NK-92 (cell line): ENCODE results near the gene SLC26A4.

Source experiments
- DNase-seq: peaks from one replicate; lab custom pipeline; 2025; ENCODE audit not compliant: unreplicated experiment; lab: John Stamatoyannopoulos, UW

SLC26A4 gene

GRCh38 chr7:107659666-107660065, 962 bp upstream of the SLC26A4 start:
- DNase-seq, result no peak

- no peak for DNase-seq
Measured at GRCh38 chr7:107661081-107661864, 645 bp downstream of the SLC26A4 start.

- no peak for DNase-seq
Measured at GRCh38 chr7:107661865-107662379, 1.3 kb downstream of the SLC26A4 start.

- DNase-seq, result no peak
Measured at GRCh38 chr7:107663196-107663595, 2.6 kb downstream of the SLC26A4 start.

- no peak for DNase-seq
Measured at GRCh38 chr7:107666790-107667189, 6.2 kb downstream of the SLC26A4 start.

- no peak for DNase-seq
Measured at GRCh38 chr7:107667341-107667740, 6.7 kb downstream of the SLC26A4 start.

- no peak for DNase-seq
Measured at GRCh38 chr7:107668296-107668695, 7.7 kb downstream of the SLC26A4 start.

- DNase-seq, result no peak
Measured at GRCh38 chr7:107672183-107672582, 11.6 kb downstream of the SLC26A4 start.

- no peak for DNase-seq
Measured at GRCh38 chr7:107676249-107676648, 15.6 kb downstream of the SLC26A4 start.

GRCh38 chr7:107678110-107678753, 17.6 kb downstream of the SLC26A4 start:
- no peak for DNase-seq

GRCh38 chr7:107680478-107680877, 19.9 kb downstream of the SLC26A4 start:
- no peak for DNase-seq

GRCh38 chr7:107682886-107683285, 22.3 kb downstream of the SLC26A4 start:
- DNase-seq, result no peak

GRCh38 chr7:107684287-107684686, 23.7 kb downstream of the SLC26A4 start:
- no peak for DNase-seq

GRCh38 chr7:107684947-107685463, 24.4 kb downstream of the SLC26A4 start:
- DNase-seq, result no peak

GRCh38 chr7:107686816-107687387, 26.3 kb downstream of the SLC26A4 start:
- DNase-seq, result no peak

- no peak for DNase-seq
Measured at GRCh38 chr7:107687656-107688055, 27.0 kb downstream of the SLC26A4 start.

GRCh38 chr7:107689553-107689952, 28.9 kb downstream of the SLC26A4 start:
- no peak for DNase-seq

GRCh38 chr7:107690084-107690483, 29.5 kb downstream of the SLC26A4 start:
- DNase-seq, result no peak

GRCh38 chr7:107690611-107691010, 30.0 kb downstream of the SLC26A4 start:
- DNase-seq, result no peak

- no peak for DNase-seq
Measured at GRCh38 chr7:107691716-107692115, 31.1 kb downstream of the SLC26A4 start.

- DNase-seq, result no peak
Measured at GRCh38 chr7:107692501-107692900, 31.9 kb downstream of the SLC26A4 start.

- no peak for DNase-seq
Measured at GRCh38 chr7:107693396-107693795, 32.8 kb downstream of the SLC26A4 start.
